Astrocyte of the spinal cord (primary cell): ENCODE results near the gene PPM1E.

ENCODE experiments used
- DNase-seq: peaks from one replicate; pipeline ENCODE4 v3.0.0; 2011; ENCODE audit warnings: low read depth, low spot score
- H3K4me3 ChIP-seq: 2 replicates; pipeline ENCODE4 v1.5.1; 2011; ENCODE audit warnings: low read depth, mild to moderate bottlenecking, low read length, moderate library complexity
- CTCF ChIP-seq: IDR thresholded peaks from 2 replicates; pipeline ENCODE4 v1.5.1; 2012; ENCODE audit warnings: low read depth, mild to moderate bottlenecking, low read length, inconsistent platforms
- in situ Hi-C: cut with HindIII; loops from 2 replicates; pipeline ENCODE4 v1.10.0; 2017; ENCODE audit warnings: low sequenced_read_pairs

The PPM1E gene

GRCh38 chr17:58865301-58865700 lies 109.6 kb downstream of the PPM1E start:
- no peak for DNase-seq
- in situ Hi-C loops, result no loop called here
- H3K4me3 ChIP-seq, result no peak overlapping the region
- TF ChIP-seq CTCF, result no peak

- DNase-seq, result no peak
- no peak overlapping the region for H3K4me3 ChIP-seq
- in situ Hi-C loops, result no loop called here
- no peak for TF ChIP-seq CTCF
Observed at GRCh38 chr17:58870747-58871146, 115.1 kb downstream of the PPM1E start.

- no peak overlapping the region for H3K4me3 ChIP-seq
- DNase-seq, result no peak
- TF ChIP-seq CTCF, result no peak
- in situ Hi-C loops, result no loop called here
Observed at GRCh38 chr17:58873926-58874325, 118.3 kb downstream of the PPM1E start.

- no peak for DNase-seq
- no peak overlapping the region for H3K4me3 ChIP-seq
- in situ Hi-C loops, result no loop called here
- no peak for TF ChIP-seq CTCF
Observed at GRCh38 chr17:58875261-58875660, 119.6 kb downstream of the PPM1E start.

- no peak for DNase-seq
- in situ Hi-C loops, result no loop called here
- H3K4me3 ChIP-seq, result no peak overlapping the region
- no peak for TF ChIP-seq CTCF
Observed at GRCh38 chr17:58884161-58884560, 128.5 kb downstream of the PPM1E start.

GRCh38 chr17:58886514-58886913 lies 130.9 kb downstream of the PPM1E start:
- no peak overlapping the region for H3K4me3 ChIP-seq
- in situ Hi-C loops, result no loop called here
- DNase-seq, result no peak
- TF ChIP-seq CTCF, result no peak

- no peak for DNase-seq
- H3K4me3 ChIP-seq, result no peak overlapping the region
- no peak for TF ChIP-seq CTCF
- in situ Hi-C loops, result no loop called here
Observed at GRCh38 chr17:58889928-58890327, 134.3 kb downstream of the PPM1E start.
